A549 (cell line): Measurements from ENCODE around the gene NFATC2. TPM values are rescaled to one million over a fixed set of nuclear protein-coding genes. Genes with fewer than 3 reads are reported as not detected.

Experiments
- ATAC-seq, 2 experiments: fragments of 200-7000 bp in 1 of 2; fragments of >200 bp in 1 of 2; cut with Nextera tagmentation in 1 of 2; cut with Tn5 transposase in 1 of 2; 3 replicates each; pipeline versions ENCODE4 v1.8.0 to v1.9.1; 2018 to 2020; ENCODE audit warnings: mild to moderate bottlenecking in 1 of 2, moderate library complexity in 1 of 2
- CTCF ChIA-PET: fragments of 300-600 bp; sonication (Branson Sonifier 250); formaldehyde crosslinking; extraction: SDS; loops from one replicate; lab custom pipeline; 2021; ENCODE audit warnings: antibody characterized with exemption, inconsistent platforms; lab: Yijun Ruan, JAX
- POLR2A ChIA-PET: fragments of 350-600 bp; formaldehyde crosslinking; extraction: SDS; loops from one replicate; lab custom pipeline; 2021; ENCODE audit warnings: antibody characterized with exemption, inconsistent platforms; lab: Yijun Ruan, JAX
- DNase-seq, 2 experiments: peaks; one replicate each; pipeline versions ENCODE4 v3.0.0 to v3.0.0-alpha.2; 2011 to 2016; ENCODE audit warnings: low read depth in 1 of 2, low spot score in 1 of 2
- FAIRE-seq: peaks from 2 replicates; lab custom pipeline; 2011; peaks lifted over from hg19 to GRCh38; lab: Jason Lieb, UNC
- H3K27ac ChIP-seq, 2 experiments: fragments of >200 bp; sonication (Bioruptor Twin); formaldehyde crosslinking; 3 replicates each; pipeline ENCODE4 v1.5.1; 2016 to 2017
- H3K4me1 ChIP-seq: fragments of >200 bp; sonication (Bioruptor Twin); formaldehyde crosslinking; 3 replicates; pipeline ENCODE4 v1.6.1; 2016
- H3K4me2 ChIP-seq: fragments of >200 bp; sonication (Bioruptor Twin); formaldehyde crosslinking; 3 replicates; pipeline ENCODE4 v1.6.1; 2016
- H3K4me3 ChIP-seq: fragments of >200 bp; sonication (Bioruptor Twin); formaldehyde crosslinking; 3 replicates; pipeline ENCODE4 v1.5.1; 2016
- H3K9me3 ChIP-seq: fragments of >200 bp; sonication (Bioruptor Twin); formaldehyde crosslinking; 3 replicates; pipeline ENCODE4 v1.6.1; 2016
- BHLHE40 ChIP-seq: IDR thresholded peaks from 2 replicates; pipeline ENCODE4 v1.6.1; 2012; ENCODE audit warnings: low read depth, low read length, inconsistent platforms
- CBX8 ChIP-seq: fragments of 200-600 bp; sonication (generic); IDR thresholded peaks from 2 replicates; pipeline ENCODE4 v1.6.1; 2016
- CTCF ChIP-seq: fragments of >200 bp; sonication (Bioruptor Twin); formaldehyde crosslinking; IDR thresholded peaks from 3 replicates; pipeline ENCODE4 v1.5.1; 2016
- EHF ChIP-seq: fragments of 250-450 bp; sonication (Bioruptor Pico); IDR thresholded peaks from 2 replicates; pipeline ENCODE4 v1.5.0; 2020; ENCODE audit warnings: mild to moderate bottlenecking
- EHMT2 ChIP-seq: fragments of 200-600 bp; sonication (generic); IDR thresholded peaks from 2 replicates; pipeline ENCODE4 v1.6.1; 2016; ENCODE audit warnings: antibody characterized with exemption, low read depth, mild to moderate bottlenecking, moderate library complexity
- ELK1 ChIP-seq: fragments of 150-350 bp; IDR thresholded peaks from 2 replicates; pipeline ENCODE4 v1.6.1; 2014; ENCODE audit warnings: low read depth, mild to moderate bottlenecking, low read length
- HEYL ChIP-seq: fragments of 250-450 bp; sonication (Bioruptor Pico); IDR thresholded peaks from 2 replicates; pipeline ENCODE4 v1.8.0; 2021; ENCODE audit warnings: mild to moderate bottlenecking, moderate library complexity
- JUN ChIP-seq, 2 experiments: fragments of >200 bp; sonication (Bioruptor Twin); formaldehyde crosslinking; IDR thresholded peaks; 2 replicates in 1 of 2; 3 replicates in 1 of 2; pipeline ENCODE4 v1.6.1; 2016 to 2017
- JUNB ChIP-seq: fragments of >200 bp; sonication (Bioruptor Twin); formaldehyde crosslinking; IDR thresholded peaks from 2 replicates; pipeline ENCODE4 v1.6.1; 2016
- KDM1A ChIP-seq: fragments of 200-600 bp; sonication (generic); IDR thresholded peaks from 2 replicates; pipeline ENCODE4 v1.6.1; 2016; ENCODE audit warnings: low read depth, mild to moderate bottlenecking
- KDM5A ChIP-seq: fragments of 200-600 bp; sonication (generic); IDR thresholded peaks from 2 replicates; pipeline ENCODE4 v1.6.1; 2016; ENCODE audit warnings: antibody characterized with exemption, mild to moderate bottlenecking
- MAFK ChIP-seq: fragments of 450-650 bp; IDR thresholded peaks from 2 replicates; pipeline ENCODE4 v1.6.1; 2014; ENCODE audit not compliant: partially characterized antibody
- NPAS2 ChIP-seq: fragments of 250-450 bp; sonication (Bioruptor Pico); IDR thresholded peaks from 2 replicates; pipeline ENCODE4 v1.8.0; 2022; ENCODE audit warnings: mild to moderate bottlenecking, moderate library complexity, borderline replicate concordance
- PBX3 ChIP-seq: IDR thresholded peaks from 2 replicates; pipeline ENCODE4 v1.6.1; 2012
- POLR2AphosphoS2 ChIP-seq: conservative IDR thresholded peaks from 2 replicates; pipeline ENCODE4 v1.6.1; 2012; ENCODE audit warnings: low read length, improper control_type of control experiment, inconsistent platforms
- RARB ChIP-seq: fragments of 250-450 bp; sonication (Bioruptor Pico); IDR thresholded peaks from 2 replicates; pipeline ENCODE4 v1.8.0; 2021; ENCODE audit warnings: mild to moderate bottlenecking, moderate library complexity
- REST ChIP-seq: fragments of 200-600 bp; sonication (generic); IDR thresholded peaks from 2 replicates; pipeline ENCODE4 v1.6.1; 2016; ENCODE audit warnings: antibody characterized with exemption, mild to moderate bottlenecking, moderate library complexity
- RFX5 ChIP-seq: fragments of 450-650 bp; IDR thresholded peaks from 2 replicates; pipeline ENCODE4 v1.7.1; 2014; ENCODE audit warnings: antibody characterized with exemption, mild to moderate bottlenecking, moderate library complexity
- SMC3 ChIP-seq: fragments of >200 bp; sonication (Bioruptor Twin); formaldehyde crosslinking; IDR thresholded peaks from 3 replicates; pipeline ENCODE4 v1.6.1; 2018; ENCODE audit warnings: inconsistent platforms
- ZC3H11A ChIP-seq: fragments of 450-650 bp; IDR thresholded peaks from 2 replicates; pipeline ENCODE4 v1.6.1; 2014; ENCODE audit warnings: antibody characterized with exemption, mild to moderate bottlenecking
- ZFP36 ChIP-seq: fragments of 450-650 bp; IDR thresholded peaks from 2 replicates; pipeline ENCODE4 v1.6.1; 2014; ENCODE audit warnings: borderline replicate concordance; ENCODE audit not compliant: partially characterized antibody
- WGBS: methylation state at CpG from one replicate; pipeline ENCODE4 v1.1.6; 2017; ENCODE audit errors: missing lambda C conversion rate; 5-methylcytosine and 5-hydroxymethylcytosine counted together
- polyA plus RNA-seq, 4 experiments: library from polyadenylated mRNA; depleted of rRNA in 3 of 4; stranded (reverse); fragments of >200 nt; fragmentation: RNase III in 1 of 4; extraction: RNeasy Plus Mini Kit Qiagen cat#74134 plus additional on column Dnase treatment in 1 of 4; gene quantifications; 2 replicates in 3 of 4; 3 replicates in 1 of 4; pipeline ENCODE4 v1.2.3, GENCODE V29; 2011 to 2017

The NFATC2 gene
- polyA plus RNA-seq, 2 of the 4 experiments (the other 2 are of a cell fraction), result 0.75 to 1.6 TPM

GRCh38 chr20:51470499-51470820 lies 72.1 kb downstream of the NFATC2 start:
- FAIRE-seq (no peak), ATAC-seq (no peak), DNase-seq (no peak)
- ChIA-PET POLR2A (no interaction called here), CTCF (interaction anchor here (0.5 kb wide), 1 partner anchor 454 kb away, joined by 3 read pairs; no protein-coding TSS in a partner anchor)
- no peak overlapping the region for H3K4me3 ChIP-seq
- 67% methylated on average over 5 of the region's 5 CpGs for WGBS
- TF ChIP-seq HEYL (CRISPR knock-in tag), result no peak
- H3K4me1 ChIP-seq, result no peaks in the 10 kb centered on the region
- H3K4me2 ChIP-seq, result no peak overlapping the region
- no peaks in the 10 kb centered on the region for H3K9me3 ChIP-seq
- no peak overlapping the region for H3K27ac ChIP-seq

GRCh38 chr20:51469578-51470498 lies 72.7 kb downstream of the NFATC2 start:
- ATAC-seq (no peak), DNase-seq (no peak), FAIRE-seq (no peak)
- WGBS, result 84% methylated on average over 11 of the region's 11 CpGs
- no peaks in the 10 kb centered on the region for H3K9me3 ChIP-seq
- TF ChIP-seq SMC3 (no peak), NPAS2 (CRISPR knock-in tag) (no peak)
- no peaks in the 10 kb centered on the region for H3K4me1 ChIP-seq
- ChIA-PET POLR2A (no interaction called here), CTCF (interaction anchor here (0.5 kb wide), 1 partner anchor 453 kb away, joined by 3 read pairs; no protein-coding TSS in a partner anchor)
- no peak overlapping the region for H3K4me3 ChIP-seq
- no peak overlapping the region for H3K4me2 ChIP-seq
- no peak overlapping the region for H3K27ac ChIP-seq

- Histone ChIP-seq H3K4me1 (no peaks in the 10 kb centered on the region), H3K4me2 (no peak overlapping the region), H3K27ac (no peak overlapping the region), H3K9me3 (no peaks in the 10 kb centered on the region), H3K4me3 (no peak overlapping the region)
- TF ChIP-seq JUN (IDR thresholded peaks at IDR 0.05) (no peak), KDM1A (no peak), BHLHE40 (no peak), ELK1 (no peak), REST (no peak), EHMT2 (no peak), JUNB (no peak), EHF (CRISPR knock-in tag) (no peak), CBX8 (no peak)
- CTCF ChIA-PET, result no interaction called here
- no peak for ATAC-seq
- POLR2A ChIA-PET, result no interaction called here
- WGBS, result 90% methylated on average over 6 of the region's 6 CpGs
- DNase-seq, result no peak
- FAIRE-seq, result no peak
These were observed 73.5 kb downstream of the NFATC2 start for GRCh38 chr20:51469046-51469445.

GRCh38 chr20:51468636-51469035 lies 73.9 kb downstream of the NFATC2 start:
- no peaks in the 10 kb centered on the region for H3K4me1 ChIP-seq
- POLR2A ChIA-PET, result no interaction called here
- 78% methylated on average over 7 of the region's 7 CpGs for WGBS
- FAIRE-seq (no peak), ATAC-seq (no peak), DNase-seq (no peak)
- H3K27ac ChIP-seq, result no peak overlapping the region
- no peak overlapping the region for H3K4me3 ChIP-seq
- CTCF ChIA-PET, result no interaction called here
- H3K4me2 ChIP-seq, result no peak overlapping the region
- H3K9me3 ChIP-seq, result no peaks in the 10 kb centered on the region
- TF ChIP-seq POLR2AphosphoS2 (no peak), ZFP36 (no peak), CTCF (no peak), ZC3H11A (no peak), PBX3 (no peak), MAFK (no peak), KDM5A (no peak), RARB (CRISPR knock-in tag) (no peak), RFX5 (no peak), NPAS2 (CRISPR knock-in tag) (no peak)
- TF ChIP-seq, all 56 proteins: peak for 0
